ENCODE measurements around the gene SSBP3.
A peak's percentile ranks its signal among the peaks of the same experiment; 100 is the strongest.
"Not testable (repeated sequence)": the region's sequence is repeated elsewhere in the genome, so short reads cannot be mapped to it uniquely, and the experiment has no call there.

Gene SSBP3

GRCh38 chr1:54421101-54421504 lies 14.9 kb upstream of the SSBP3 start:
- Histone ChIP-seq H3K27ac (replicated peaks) (no peak overlapping the region), H3K27me3 (ENCODE audit: insufficient read depth, poor library complexity, severe bottlenecking) (no peaks in the 10 kb centered on the region), H3K4me3 (replicated peaks; ENCODE audit: insufficient read depth, low read length) (no peak overlapping the region)
- no peak for DNase-seq (ENCODE audit: low read depth in 1 of 2, low spot score in 1 of 2)
- TF ChIP-seq, protein P1, sequence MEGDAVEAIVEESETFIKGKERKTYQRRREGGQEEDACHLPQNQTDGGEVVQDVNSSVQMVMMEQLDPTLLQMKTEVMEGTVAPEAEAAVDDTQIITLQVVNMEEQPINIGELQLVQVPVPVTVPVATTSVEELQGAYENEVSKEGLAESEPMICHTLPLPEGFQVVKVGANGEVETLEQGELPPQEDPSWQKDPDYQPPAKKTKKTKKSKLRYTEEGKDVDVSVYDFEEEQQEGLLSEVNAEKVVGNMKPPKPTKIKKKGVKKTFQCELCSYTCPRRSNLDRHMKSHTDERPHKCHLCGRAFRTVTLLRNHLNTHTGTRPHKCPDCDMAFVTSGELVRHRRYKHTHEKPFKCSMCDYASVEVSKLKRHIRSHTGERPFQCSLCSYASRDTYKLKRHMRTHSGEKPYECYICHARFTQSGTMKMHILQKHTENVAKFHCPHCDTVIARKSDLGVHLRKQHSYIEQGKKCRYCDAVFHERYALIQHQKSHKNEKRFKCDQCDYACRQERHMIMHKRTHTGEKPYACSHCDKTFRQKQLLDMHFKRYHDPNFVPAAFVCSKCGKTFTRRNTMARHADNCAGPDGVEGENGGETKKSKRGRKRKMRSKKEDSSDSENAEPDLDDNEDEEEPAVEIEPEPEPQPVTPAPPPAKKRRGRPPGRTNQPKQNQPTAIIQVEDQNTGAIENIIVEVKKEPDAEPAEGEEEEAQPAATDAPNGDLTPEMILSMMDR (IDR thresholded peaks at IDR 0.05; ENCODE audit: insufficient read depth, low read length) = no peak
- no peak for TF ChIP-seq SPI1 (IDR thresholded peaks at IDR 0.05; ENCODE audit: borderline replicate concordance, low read depth)
- TF ChIP-seq POLR2AphosphoS5 (IDR thresholded peaks at IDR 0.05; ENCODE audit: low read depth) = no peak
- TF ChIP-seq GABPA (IDR thresholded peaks at IDR 0.05; ENCODE audit: low read depth) = no peak
- TF ChIP-seq REST (IDR thresholded peaks at IDR 0.05; ENCODE audit: insufficient replicate concordance, low read depth) = no peak

DNA sequence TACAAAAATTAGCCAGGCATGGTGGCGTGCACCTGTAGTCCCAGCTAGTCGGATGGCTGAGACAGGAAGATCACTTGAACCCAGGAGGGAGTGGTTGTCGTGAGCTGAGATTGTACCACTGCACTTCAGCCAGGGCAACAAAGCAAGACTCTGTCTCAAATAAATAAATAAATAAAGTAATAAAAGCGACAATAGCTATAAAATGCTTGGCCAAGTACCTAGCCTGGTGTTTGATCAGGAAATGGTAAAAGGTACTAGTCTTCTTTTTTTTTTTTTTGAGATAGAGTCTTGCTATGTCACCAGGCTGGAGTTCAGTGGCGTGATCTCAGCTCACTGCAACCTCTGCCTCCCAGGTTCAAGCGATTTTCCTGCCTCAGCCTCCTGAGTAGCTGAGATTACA lies 12.4 kb upstream of the SSBP3 start:
- not testable (repeated sequence) for DNase-seq (ENCODE audit: low read depth in 1 of 2, low spot score in 1 of 2); H3K27me3 ChIP-seq (ENCODE audit: insufficient read depth, poor library complexity, severe bottlenecking); H3K4me3 ChIP-seq (replicated peaks; ENCODE audit: insufficient read depth, low read length); H3K27ac ChIP-seq (replicated peaks)

GRCh38 chr1:54417123-54417522 lies 10.9 kb upstream of the SSBP3 start:
- Histone ChIP-seq H3K4me3 (replicated peaks; ENCODE audit: insufficient read depth, low read length) (no peak overlapping the region), H3K27me3 (ENCODE audit: insufficient read depth, poor library complexity, severe bottlenecking) (no peaks in the 10 kb centered on the region), H3K27ac (replicated peaks) (peak overlapping the region; percentile 61)
- peak; percentile 56; the same call in 1 of the 2 replicates for TF ChIP-seq POLR2AphosphoS5 (IDR thresholded peaks at IDR 0.05; ENCODE audit: low read depth)
- TF ChIP-seq SPI1 (IDR thresholded peaks at IDR 0.05; ENCODE audit: borderline replicate concordance, low read depth) = peak; percentile 96
- no peak for TF ChIP-seq GABPA (IDR thresholded peaks at IDR 0.05; ENCODE audit: low read depth)
- DNase-seq (ENCODE audit: low read depth in 1 of 2, low spot score in 1 of 2) = peak in 1 of 2 experiments; percentile 81

- DNase-seq (ENCODE audit: low read depth in 1 of 2, low spot score in 1 of 2) = no peak
- TF ChIP-seq SPI1 (IDR thresholded peaks at IDR 0.05; ENCODE audit: borderline replicate concordance, low read depth) (no peak), GABPA (IDR thresholded peaks at IDR 0.05; ENCODE audit: low read depth) (no peak), REST (IDR thresholded peaks at IDR 0.05; ENCODE audit: insufficient replicate concordance, low read depth) (no peak), POLR2AphosphoS5 (IDR thresholded peaks at IDR 0.05; ENCODE audit: low read depth) (no peak)
- TF ChIP-seq, protein P1 (IDR thresholded peaks at IDR 0.05; ENCODE audit: insufficient read depth, low read length) = no peak
- no peak overlapping the region for H3K4me3 ChIP-seq (replicated peaks; ENCODE audit: insufficient read depth, low read length)
- H3K27me3 ChIP-seq (ENCODE audit: insufficient read depth, poor library complexity, severe bottlenecking) = no peaks in the 10 kb centered on the region
- H3K27ac ChIP-seq (replicated peaks) = peak overlapping the region; percentile 61
These were observed 10.2 kb upstream of the SSBP3 start for GRCh38 chr1:54416435-54416834.

DNA sequence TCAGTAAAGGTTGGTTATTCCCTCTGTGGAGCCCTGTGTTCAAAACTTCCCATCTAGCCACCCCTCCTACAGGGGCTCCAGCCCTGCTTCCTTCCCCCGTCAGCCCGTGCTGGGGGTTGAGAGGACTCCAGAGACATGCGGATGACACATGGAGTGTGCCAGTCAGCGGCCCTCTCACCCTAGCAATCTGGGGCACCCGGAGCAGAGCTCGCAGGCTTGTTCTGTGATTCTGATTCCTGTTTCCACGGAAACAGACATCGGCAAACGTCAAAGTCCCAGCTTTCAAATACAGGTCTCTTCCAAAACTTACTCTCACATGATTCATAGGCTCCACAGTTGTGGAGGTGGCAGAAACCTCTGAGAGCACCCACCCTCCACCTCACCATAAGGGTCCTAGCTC lies 9.8 kb upstream of the SSBP3 start:
- TF ChIP-seq SPI1 (IDR thresholded peaks at IDR 0.05; ENCODE audit: borderline replicate concordance, low read depth) = no peak
- TF ChIP-seq REST (IDR thresholded peaks at IDR 0.05; ENCODE audit: insufficient replicate concordance, low read depth) = no peak
- TF ChIP-seq, protein P1 (IDR thresholded peaks at IDR 0.05; ENCODE audit: insufficient read depth, low read length) = no peak
- TF ChIP-seq POLR2AphosphoS5 (IDR thresholded peaks at IDR 0.05; ENCODE audit: low read depth) = no peak
- TF ChIP-seq GABPA (IDR thresholded peaks at IDR 0.05; ENCODE audit: low read depth) = no peak
- Histone ChIP-seq H3K27me3 (ENCODE audit: insufficient read depth, poor library complexity, severe bottlenecking) (no peaks in the 10 kb centered on the region), H3K27ac (replicated peaks) (peak overlapping the region; percentile 61; the same call in 1 of the 2 replicates), H3K4me3 (replicated peaks; ENCODE audit: insufficient read depth, low read length) (no peak overlapping the region)
- DNase-seq (ENCODE audit: low read depth in 1 of 2, low spot score in 1 of 2) = no peak

Measured in HL-60 (cell line).